GM21390 (cell line): ENCODE data around the gene PAMR1.

Experiments
- ATAC-seq: cut with Tn5 transposase; IDR thresholded peaks from one replicate; pipeline ENCODE4 v1.9.1; 2021; ENCODE audit not compliant: unreplicated experiment

PAMR1 gene

GRCh38 chr11:35501776-35502175, 23.6 kb downstream of the PAMR1 start:
- no peak for ATAC-seq

- no peak for ATAC-seq
Measured at GRCh38 chr11:35500744-35501143, 24.7 kb downstream of the PAMR1 start.

GRCh38 chr11:35496416-35496815, 29.0 kb downstream of the PAMR1 start:
- ATAC-seq, result no peak

GRCh38 chr11:35494957-35495490, 30.4 kb downstream of the PAMR1 start:
- ATAC-seq, result no peak

- no peak for ATAC-seq
Measured at GRCh38 chr11:35491231-35491871, 34.1 kb downstream of the PAMR1 start.

- no peak for ATAC-seq
Measured at GRCh38 chr11:35488117-35488516, 37.3 kb downstream of the PAMR1 start.

GRCh38 chr11:35487532-35488078, 37.8 kb downstream of the PAMR1 start:
- no peak for ATAC-seq

- ATAC-seq, result no peak
Measured at GRCh38 chr11:35486934-35487333, 38.5 kb downstream of the PAMR1 start.

- no peak for ATAC-seq
Measured at GRCh38 chr11:35486446-35486845, 39.0 kb downstream of the PAMR1 start.

GRCh38 chr11:35485656-35486322, 39.6 kb downstream of the PAMR1 start:
- ATAC-seq, result peak; percentile 96

- ATAC-seq, result no peak
Measured at GRCh38 chr11:35484435-35484834, 41.0 kb downstream of the PAMR1 start.

- no peak for ATAC-seq
Measured at GRCh38 chr11:35483131-35483820, 42.1 kb downstream of the PAMR1 start.

- ATAC-seq, result no peak
Measured at GRCh38 chr11:35479731-35480130, 45.7 kb downstream of the PAMR1 start.

GRCh38 chr11:35478471-35479091, 46.8 kb downstream of the PAMR1 start:
- ATAC-seq, result no peak

- no peak for ATAC-seq
Measured at GRCh38 chr11:35477901-35478300, 47.5 kb downstream of the PAMR1 start.

GRCh38 chr11:35474688-35475087, 50.7 kb downstream of the PAMR1 start:
- ATAC-seq, result no peak

GRCh38 chr11:35473795-35474374, 51.5 kb downstream of the PAMR1 start:
- ATAC-seq, result no peak

- no peak for ATAC-seq
Measured at GRCh38 chr11:35470616-35471015, 54.8 kb downstream of the PAMR1 start.

GRCh38 chr11:35466058-35466457, 59.4 kb downstream of the PAMR1 start:
- ATAC-seq, result no peak

GRCh38 chr11:35464308-35464707, 61.1 kb downstream of the PAMR1 start:
- no peak for ATAC-seq

GRCh38 chr11:35463331-35463751, 62.1 kb downstream of the PAMR1 start:
- ATAC-seq, result no peak
